Dermis microvascular lymphatic vessel endothelial cell (primary cell): ENCODE results near the gene PIAS3. TPM values are rescaled to one million over a fixed set of nuclear protein-coding genes. Genes with fewer than 3 reads are reported as not detected.
"Not testable (repeated sequence)": the region's sequence is repeated elsewhere in the genome, so short reads cannot be mapped to it uniquely, and the experiment has no call there.

Source experiments
- DNase-seq, 2 donors: peaks; one replicate each; pipeline versions ENCODE4 v3.0.0 to v3.0.0-alpha.2; 2010; ENCODE audit warnings: low read depth in 2 of 2
- total RNA-seq: library from RNA; depleted of rRNA; stranded (reverse); fragments of >200 nt; gene quantifications from 2 replicates; pipeline ENCODE4 v1.2.1, GENCODE V29; 2014

The PIAS3 gene
- total RNA-seq, 1 donor from 2014 or later: 4.5 TPM

GRCh38 chr1:145874646-145875045 is 15.8 kb upstream of the PIAS3 start:
- no peak for DNase-seq

GRCh38 chr1:145871994-145872924 is 13.4 kb upstream of the PIAS3 start:
- peak in 1 of 2 donors; percentile 22 for DNase-seq

GRCh38 chr1:145868232-145868631 is 9.4 kb upstream of the PIAS3 start:
- no peak for DNase-seq

- no peak for DNase-seq
Observed at GRCh38 chr1:145863282-145864018, 4.6 kb upstream of the PIAS3 start.

- DNase-seq: peak; percentile 62 to 92
Observed at GRCh38 chr1:145859491-145860023, 676 bp upstream of the PIAS3 start.

GRCh38 chr1:145858238-145858900 is 512 bp downstream of the PIAS3 start:
- DNase-seq: no peak

GRCh38 chr1:145857170-145857569 is 1.7 kb downstream of the PIAS3 start:
- no peak for DNase-seq

- DNase-seq: peak in 1 of 2 donors; percentile 16
Observed at GRCh38 chr1:145855426-145855948, 3.4 kb downstream of the PIAS3 start.

- peak in 1 of 2 donors; percentile 14 for DNase-seq
Observed at GRCh38 chr1:145849356-145850160, 9.3 kb downstream of the PIAS3 start.

- DNase-seq: no peak
Observed at GRCh38 chr1:145847827-145848226, 11.1 kb downstream of the PIAS3 start.

- peak in 1 of 2 donors; percentile 46 for DNase-seq
Observed at GRCh38 chr1:145846201-145846612, 12.7 kb downstream of the PIAS3 start.

GRCh38 chr1:145845514-145846161 is 13.2 kb downstream of the PIAS3 start, which contains the start of gene NUDT17:
NUDT17 (plus strand) TSS chr1:145845630; CDS start chr1:145845641, 11 bp downstream.
- peak; percentile 45 to 79 for DNase-seq

- no peak for DNase-seq
Observed at GRCh38 chr1:145845144-145845513, 13.8 kb downstream of the PIAS3 start.

- no peak for DNase-seq
Observed at GRCh38 chr1:145843031-145843430, 15.8 kb downstream of the PIAS3 start.

- no peak for DNase-seq
Observed at GRCh38 chr1:145837656-145838055, 21.2 kb downstream of the PIAS3 start.

GRCh38 chr1:145830810-145831209 is 28.1 kb downstream of the PIAS3 start:
- not testable (repeated sequence) for DNase-seq

GRCh38 chr1:145828367-145829026 is 30.4 kb downstream of the PIAS3 start:
- DNase-seq: no peak

GRCh38 chr1:145827966-145828365 is 30.9 kb downstream of the PIAS3 start:
- DNase-seq: peak; percentile 24 to 33

- DNase-seq: no peak
Observed at GRCh38 chr1:145826030-145826429, 32.9 kb downstream of the PIAS3 start.
